ENCODE data around the gene TMEM245.

TMEM245 gene

DNA sequence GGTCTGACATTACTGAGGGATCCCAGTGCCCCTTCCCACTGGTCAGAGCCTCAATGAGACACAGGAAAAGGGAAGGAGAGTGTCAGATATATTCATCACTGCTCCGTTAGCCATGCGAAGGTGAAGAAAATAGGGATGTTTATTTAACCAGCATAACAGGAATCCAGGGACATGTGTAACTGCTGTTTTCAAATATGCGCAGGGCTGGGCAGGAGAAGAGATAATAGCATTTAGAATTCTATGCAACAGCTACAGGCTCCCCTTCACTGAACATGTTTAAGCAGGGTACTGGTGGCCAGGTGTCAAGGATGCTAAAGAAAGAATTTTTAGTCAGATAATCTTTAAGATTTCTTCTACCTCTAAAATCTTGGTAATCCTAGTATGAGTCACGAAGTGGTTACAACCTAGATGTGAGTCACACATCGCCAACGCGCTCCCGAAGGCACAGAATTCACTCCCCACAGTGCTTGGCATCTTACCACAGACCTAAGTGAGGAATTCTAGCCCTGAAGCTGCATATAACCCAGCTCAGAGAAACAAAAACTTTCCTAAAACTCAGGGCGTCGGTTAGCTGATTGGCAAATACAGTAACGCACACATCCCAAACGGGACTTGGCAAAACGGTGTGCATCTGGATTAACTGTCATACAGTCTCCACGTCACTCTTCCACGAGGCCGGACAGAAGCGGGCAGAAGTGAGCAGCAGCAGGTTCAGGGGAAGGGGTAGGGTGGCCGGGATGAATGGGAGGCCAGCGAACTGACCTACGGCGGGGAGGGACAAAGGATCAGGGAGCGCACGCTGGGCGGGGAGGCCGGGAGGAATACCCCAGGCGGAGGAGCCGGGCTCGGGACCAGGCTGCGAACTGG, 107.5 kb downstream of the TMEM245 start:
- peaks cover 9% of the 10 kb centered on the region; the same call in 1 of the 2 replicates for H3K79me2 ChIP-seq (ENCODE audit: insufficient read depth, low read length)
- peaks cover 29% of the 10 kb centered on the region for H3K4me1 ChIP-seq (ENCODE audit: insufficient read depth, low read length, severe bottlenecking)
- H3K9me2 ChIP-seq (ENCODE audit: low read depth, low read length), result no peaks in the 10 kb centered on the region
- peak overlapping the region; percentile 83 for H3K9ac ChIP-seq (ENCODE audit: low read length)
- H3K36me3 ChIP-seq (ENCODE audit: insufficient read depth, low read length), result no peaks in the 10 kb centered on the region
- peak overlapping the region; percentile 86 for H3K4me3 ChIP-seq (ENCODE audit: low read depth, low read length, poor library complexity, severe bottlenecking)
- H3K27ac ChIP-seq (ENCODE audit: low read depth, low read length, poor library complexity, severe bottlenecking), result no peak overlapping the region
- no peaks in the 10 kb centered on the region for H4K20me1 ChIP-seq (ENCODE audit: insufficient read depth, low read length)
- no peaks in the 10 kb centered on the region for H3K9me3 ChIP-seq (ENCODE audit: low read length)
- no peak overlapping the region for H2AFZ ChIP-seq (ENCODE audit: low read length)
- no peak for TF ChIP-seq EZH2 (IDR thresholded peaks at IDR 0.05; ENCODE audit: borderline replicate concordance, low read length)
- TF ChIP-seq, protein P1, sequence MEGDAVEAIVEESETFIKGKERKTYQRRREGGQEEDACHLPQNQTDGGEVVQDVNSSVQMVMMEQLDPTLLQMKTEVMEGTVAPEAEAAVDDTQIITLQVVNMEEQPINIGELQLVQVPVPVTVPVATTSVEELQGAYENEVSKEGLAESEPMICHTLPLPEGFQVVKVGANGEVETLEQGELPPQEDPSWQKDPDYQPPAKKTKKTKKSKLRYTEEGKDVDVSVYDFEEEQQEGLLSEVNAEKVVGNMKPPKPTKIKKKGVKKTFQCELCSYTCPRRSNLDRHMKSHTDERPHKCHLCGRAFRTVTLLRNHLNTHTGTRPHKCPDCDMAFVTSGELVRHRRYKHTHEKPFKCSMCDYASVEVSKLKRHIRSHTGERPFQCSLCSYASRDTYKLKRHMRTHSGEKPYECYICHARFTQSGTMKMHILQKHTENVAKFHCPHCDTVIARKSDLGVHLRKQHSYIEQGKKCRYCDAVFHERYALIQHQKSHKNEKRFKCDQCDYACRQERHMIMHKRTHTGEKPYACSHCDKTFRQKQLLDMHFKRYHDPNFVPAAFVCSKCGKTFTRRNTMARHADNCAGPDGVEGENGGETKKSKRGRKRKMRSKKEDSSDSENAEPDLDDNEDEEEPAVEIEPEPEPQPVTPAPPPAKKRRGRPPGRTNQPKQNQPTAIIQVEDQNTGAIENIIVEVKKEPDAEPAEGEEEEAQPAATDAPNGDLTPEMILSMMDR (IDR thresholded peaks at IDR 0.05; ENCODE audit: low read length), result no peak
- no peaks in the 10 kb centered on the region for H3K27me3 ChIP-seq (ENCODE audit: insufficient read depth, low read length)
- peak overlapping the region; percentile 76 for H3K4me2 ChIP-seq (ENCODE audit: low read length)
- H3F3A ChIP-seq (ENCODE audit: insufficient read depth, low read length), result peaks cover 6% of the 10 kb centered on the region; the same call in 1 of the 2 replicates

DNA sequence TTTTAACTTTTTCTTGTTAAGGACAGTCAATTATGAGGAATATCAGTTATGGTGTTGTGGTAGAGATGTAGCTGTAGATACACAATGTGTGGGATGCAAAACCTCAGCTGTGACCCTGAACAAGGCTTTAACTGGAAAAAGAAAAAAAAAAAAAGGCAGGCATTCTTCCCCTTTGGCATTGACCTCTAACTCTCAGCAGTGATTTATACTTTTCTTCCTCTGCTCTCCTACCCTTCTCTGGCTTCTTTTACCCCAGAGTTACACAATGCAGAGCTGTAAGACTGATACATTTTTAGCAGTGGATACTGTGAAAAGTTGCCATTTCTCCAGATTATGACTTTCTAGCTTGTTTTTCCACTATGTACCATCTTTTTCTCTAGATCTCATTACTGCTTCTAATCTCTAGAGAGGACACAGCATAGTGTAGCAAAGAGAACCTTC, 108.5 kb downstream of the TMEM245 start:
- Histone ChIP-seq H3K27ac (ENCODE audit: low read depth, low read length, poor library complexity, severe bottlenecking) (no peak overlapping the region), H4K20me1 (ENCODE audit: insufficient read depth, low read length) (no peaks in the 10 kb centered on the region), H3K9ac (ENCODE audit: low read length) (no peak overlapping the region; the same call in 1 of the 2 replicates), H3K4me1 (ENCODE audit: insufficient read depth, low read length, severe bottlenecking) (peaks cover 29% of the 10 kb centered on the region), H3K27me3 (ENCODE audit: insufficient read depth, low read length) (no peaks in the 10 kb centered on the region), H3F3A (ENCODE audit: insufficient read depth, low read length) (peaks cover 6% of the 10 kb centered on the region; the same call in 1 of the 2 replicates), H3K9me2 (ENCODE audit: low read depth, low read length) (no peaks in the 10 kb centered on the region), H2AFZ (ENCODE audit: low read length) (no peak overlapping the region), H3K4me3 (ENCODE audit: low read depth, low read length, poor library complexity, severe bottlenecking) (no peak overlapping the region), H3K9me3 (ENCODE audit: low read length) (no peaks in the 10 kb centered on the region), H3K4me2 (ENCODE audit: low read length) (peak overlapping the region; percentile 76), H3K79me2 (ENCODE audit: insufficient read depth, low read length) (peaks cover 11% of the 10 kb centered on the region; the same call in 1 of the 2 replicates), H3K36me3 (ENCODE audit: insufficient read depth, low read length) (no peaks in the 10 kb centered on the region)
- TF ChIP-seq, protein P1 (IDR thresholded peaks at IDR 0.05; ENCODE audit: low read length), result no peak
- TF ChIP-seq EZH2 (IDR thresholded peaks at IDR 0.05; ENCODE audit: borderline replicate concordance, low read length), result no peak

DNA sequence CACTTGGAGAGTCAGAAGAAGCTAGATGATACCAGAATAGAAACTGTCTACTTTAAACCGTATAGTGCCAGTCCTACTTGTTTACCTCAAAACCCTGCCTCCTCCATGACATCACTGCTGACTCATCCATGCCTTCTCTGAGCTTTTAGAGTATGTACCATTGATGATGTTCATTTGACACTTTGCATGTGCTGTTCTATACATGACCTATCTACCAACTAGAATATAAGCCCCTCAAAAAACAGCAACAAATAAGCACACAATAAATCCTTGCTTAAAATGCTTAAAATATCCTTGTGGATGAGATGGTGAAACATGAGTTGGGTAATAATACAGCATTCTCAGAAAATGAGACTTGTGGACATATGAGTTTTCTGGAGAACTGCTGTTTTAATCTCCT, 109.0 kb downstream of the TMEM245 start:
- H3K4me2 ChIP-seq (ENCODE audit: low read length), result peak overlapping the region; percentile 76; the same call in 1 of the 2 replicates

More for the DNA sequence above, 109.0 kb downstream of the TMEM245 start:
- Histone ChIP-seq H3K79me2 (ENCODE audit: insufficient read depth, low read length) (peaks cover 11% of the 10 kb centered on the region; the same call in 1 of the 2 replicates), H3K27ac (ENCODE audit: low read depth, low read length, poor library complexity, severe bottlenecking) (no peak overlapping the region), H3K9me2 (ENCODE audit: low read depth, low read length) (no peaks in the 10 kb centered on the region), H4K20me1 (ENCODE audit: insufficient read depth, low read length) (no peaks in the 10 kb centered on the region), H3K9ac (ENCODE audit: low read length) (no peak overlapping the region), H3K4me1 (ENCODE audit: insufficient read depth, low read length, severe bottlenecking) (peaks cover 29% of the 10 kb centered on the region), H3K4me3 (ENCODE audit: low read depth, low read length, poor library complexity, severe bottlenecking) (no peak overlapping the region), H2AFZ (ENCODE audit: low read length) (no peak overlapping the region), H3K9me3 (ENCODE audit: low read length) (no peaks in the 10 kb centered on the region), H3K27me3 (ENCODE audit: insufficient read depth, low read length) (no peaks in the 10 kb centered on the region), H3F3A (ENCODE audit: insufficient read depth, low read length) (peaks cover 6% of the 10 kb centered on the region; the same call in 1 of the 2 replicates), H3K36me3 (ENCODE audit: insufficient read depth, low read length) (no peaks in the 10 kb centered on the region)
- TF ChIP-seq EZH2 (IDR thresholded peaks at IDR 0.05; ENCODE audit: borderline replicate concordance, low read length), result no peak
- TF ChIP-seq, protein P1 (IDR thresholded peaks at IDR 0.05; ENCODE audit: low read length), result no peak

All from OCI-LY1 (cell line).